Panc1 (cell line): Measurements from ENCODE around the gene NANOS3.

Experiments used
- CTCF ChIP-seq: fragments of 450-650 bp; IDR thresholded peaks from 2 replicates; pipeline ENCODE4 v1.5.1; 2017; ENCODE audit warnings: mild to moderate bottlenecking
- POLR2AphosphoS5 ChIP-seq: IDR thresholded peaks from 2 replicates; pipeline ENCODE4 v1.6.1; 2012; ENCODE audit warnings: mild to moderate bottlenecking, low read depth, low read length, moderate library complexity
- SIN3A ChIP-seq: IDR thresholded peaks from 2 replicates; pipeline ENCODE4 v1.6.1; 2012; ENCODE audit warnings: low read depth, mild to moderate bottlenecking, low read length, moderate library complexity, borderline replicate concordance; ENCODE audit not compliant: insufficient read depth

GRCh38 chr19:13926715-13927114, 49.8 kb downstream of the NANOS3 start:
- TF ChIP-seq POLR2AphosphoS5 (no peak), CTCF (no peak), SIN3A (no peak)
